Spleen (tissue), 7 donors: ENCODE data around the gene MAGEA11.
"Not testable (repeated sequence)": the region's sequence is repeated elsewhere in the genome, so short reads cannot be mapped to it uniquely, and the experiment has no call there.

Experiments
- CTCF ChIP-seq, 11 experiments: fragments of 200-600 bp in 7 of 11; fragments of 450-650 bp in 4 of 11; sonication (generic) in 4 of 11; IDR thresholded peaks in 8 of 11; conservative IDR thresholded peaks in 3 of 11; 1 replicate in 7 of 11; 2 replicates in 4 of 11; pipeline versions ENCODE4 v1.4.0 to v1.8.0; 2016 to 2021; ENCODE audit warnings: antibody characterized with exemption in 11 of 11, inconsistent platforms in 4 of 11, mild to moderate bottlenecking in 1 of 11
- POLR2AphosphoS5 ChIP-seq, 3 donors: sonication (generic); formaldehyde crosslinking; IDR thresholded peaks; one replicate each; pipeline ENCODE4 v1.5.1; 2017; ENCODE audit warnings: antibody characterized with exemption in 3 of 3
- donor health status: DM: no; HTN: no; CAD: no; lungs with moderate emphysema.
- donor health status: DM: no; HTN: no; CAD: no.
- donor health status: DM: no; HTN: no; CAD: no.

GRCh38 chrX:149675088-149675487 is 36.8 kb upstream of the MAGEA11 start:
- not testable (repeated sequence) for TF ChIP-seq CTCF (IDR thresholded peaks at IDR 0.05 in 8 of 11, conservative IDR thresholded peaks at IDR 0.05 in 3 of 11); POLR2AphosphoS5 (IDR thresholded peaks at IDR 0.05)
